Spleen (tissue), 7 donors: Measurements from ENCODE around the gene L2HGDH.

Experiments used
- CTCF ChIP-seq, 11 experiments: fragments of 200-600 bp in 7 of 11; fragments of 450-650 bp in 4 of 11; sonication (generic) in 4 of 11; IDR thresholded peaks in 8 of 11; conservative IDR thresholded peaks in 3 of 11; 1 replicate in 7 of 11; 2 replicates in 4 of 11; pipeline versions ENCODE4 v1.4.0 to v1.8.0; 2016 to 2021; ENCODE audit warnings: antibody characterized with exemption in 11 of 11, inconsistent platforms in 4 of 11, mild to moderate bottlenecking in 1 of 11
- POLR2A ChIP-seq, 3 donors: fragments of 450-650 bp; IDR thresholded peaks; one replicate each; pipeline ENCODE4 v1.5.1; 2017; ENCODE audit warnings: antibody characterized with exemption in 3 of 3, mild to moderate bottlenecking in 1 of 3
- POLR2AphosphoS5 ChIP-seq, 3 donors: sonication (generic); formaldehyde crosslinking; IDR thresholded peaks; one replicate each; pipeline ENCODE4 v1.5.1; 2017; ENCODE audit warnings: antibody characterized with exemption in 3 of 3
- donor health status: DM: no; HTN: no; CAD: no; lungs with moderate emphysema.
- donor health status: DM: no; HTN: no; CAD: no.
- donor health status: DM: no; HTN: no; CAD: no.

DNA sequence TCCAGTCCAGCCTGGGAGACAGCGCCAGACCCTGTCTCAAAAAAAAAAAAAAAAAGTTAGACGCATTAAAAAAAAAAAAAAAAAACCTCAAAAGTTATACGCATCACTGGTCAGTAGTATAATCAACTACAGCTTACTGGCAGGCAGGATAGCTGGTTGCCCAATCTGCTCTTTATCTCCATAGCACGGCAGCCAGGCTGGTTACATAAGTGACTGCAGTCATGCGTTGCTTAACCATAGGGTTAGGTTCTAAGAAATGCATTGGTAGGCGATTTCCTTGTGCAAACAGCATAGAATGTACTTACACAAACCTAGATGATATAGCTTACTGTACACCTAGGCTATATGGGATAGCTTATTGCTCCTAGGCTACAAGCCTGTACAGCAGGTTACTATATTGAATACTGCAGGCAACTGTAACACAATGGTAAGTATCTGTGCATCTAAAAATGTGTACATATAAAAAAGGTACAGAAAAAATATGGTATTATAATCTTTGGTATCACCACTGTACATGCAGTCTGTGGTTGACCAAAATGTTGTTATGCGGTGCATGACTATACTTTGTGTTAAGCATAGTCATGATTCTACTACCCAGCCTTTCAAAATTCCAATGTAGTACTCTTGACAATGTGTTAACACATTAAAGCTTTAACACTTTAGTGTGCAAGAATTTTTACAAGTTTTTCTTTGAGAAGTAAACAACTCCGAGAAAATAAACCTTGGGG, 8.1 kb downstream of the L2HGDH start:
- TF ChIP-seq CTCF (IDR thresholded peaks at IDR 0.05 in 8 of 11, conservative IDR thresholded peaks at IDR 0.05 in 3 of 11) (no peak), POLR2A (IDR thresholded peaks at IDR 0.05) (no peak), POLR2AphosphoS5 (IDR thresholded peaks at IDR 0.05) (peak in 1 of 3 donors; percentile 43)
